CD14-positive monocyte (primary cell): Measurements from ENCODE around the gene CRADD. TPM values are rescaled to one million over a fixed set of nuclear protein-coding genes. Genes with fewer than 3 reads are reported as not detected.

ENCODE experiments used
- DNase-seq, 3 donors: peaks; one replicate each; pipeline ENCODE4 v3.0.0-alpha.2; 2011 to 2022
- H2AFZ ChIP-seq: 2 replicates; pipeline ENCODE4 v1.6.0; 2012; ENCODE audit warnings: mild to moderate bottlenecking, low read depth, low read length, inconsistent platforms; ENCODE audit not compliant: insufficient read depth, poor library complexity, severe bottlenecking
- H3K27ac ChIP-seq, 2 donors: 1 replicate in 1 of 2; 2 replicates in 1 of 2; pipeline ENCODE4 v1.5.1; 2012 to 2013; ENCODE audit warnings: low read length in 2 of 2, control low read depth in 1 of 2, inconsistent platforms in 1 of 2, low read depth in 1 of 2, mild to moderate bottlenecking in 1 of 2
- H3K27me3 ChIP-seq, 2 donors: one replicate each; pipeline versions ENCODE4 v1.6.0 to v1.6.1; 2011 to 2013; ENCODE audit warnings: low read length in 2 of 2; ENCODE audit not compliant: control insufficient read depth in 2 of 2, insufficient read depth in 2 of 2
- H3K36me3 ChIP-seq, 2 donors: replicated peaks in 1 of 2; 1 replicate in 1 of 2; 2 replicates in 1 of 2; pipeline versions ENCODE4 v1.5.1 to v1.6.1; 2012 to 2013; ENCODE audit warnings: low read length in 2 of 2, control low read depth in 1 of 2, inconsistent platforms in 1 of 2, mild to moderate bottlenecking in 1 of 2; ENCODE audit not compliant: insufficient read depth in 2 of 2, control insufficient read depth in 1 of 2
- H3K4me1 ChIP-seq, 2 donors: 1 replicate in 1 of 2; 2 replicates in 1 of 2; pipeline versions ENCODE4 v1.5.1 to v1.6.1; 2012 to 2013; ENCODE audit warnings: low read length in 2 of 2, control low read depth in 1 of 2, inconsistent platforms in 1 of 2, mild to moderate bottlenecking in 1 of 2, moderate library complexity in 1 of 2; ENCODE audit not compliant: insufficient read depth in 2 of 2, control insufficient read depth in 1 of 2
- H3K4me2 ChIP-seq: replicated peaks from 2 replicates; pipeline ENCODE3; 2012; ENCODE audit warnings: low read length, moderate library complexity, mild to moderate bottlenecking; ENCODE audit not compliant: poor library complexity, severe bottlenecking; ENCODE audit errors: extremely low read depth
- H3K4me3 ChIP-seq, 3 experiments: fragments of 200-600 bp in 1 of 3; sonication (generic) in 1 of 3; replicated peaks in 1 of 3; 1 replicate in 2 of 3; 2 replicates in 1 of 3; pipeline ENCODE4 v1.5.1; 2011 to 2013; ENCODE audit warnings: low read length in 3 of 3, mild to moderate bottlenecking in 3 of 3, control low read depth in 2 of 3, low read depth in 2 of 3, inconsistent platforms in 1 of 3, moderate library complexity in 1 of 3
- H3K79me2 ChIP-seq: 2 replicates; pipeline ENCODE4 v1.6.0; 2012; ENCODE audit warnings: mild to moderate bottlenecking, control low read depth, inconsistent platforms, low read length, moderate library complexity; ENCODE audit not compliant: insufficient read depth
- H3K9ac ChIP-seq: 2 replicates; pipeline ENCODE4 v1.6.0; 2017; ENCODE audit warnings: low read length, mild to moderate bottlenecking; ENCODE audit not compliant: insufficient read depth, poor library complexity, severe bottlenecking
- H3K9me3 ChIP-seq, 2 donors: replicated peaks in 1 of 2; 1 replicate in 1 of 2; 2 replicates in 1 of 2; pipeline versions ENCODE4 v1.5.1 to v1.6.1; 2012 to 2013; ENCODE audit warnings: low read length in 2 of 2, control low read depth in 1 of 2; ENCODE audit not compliant: control insufficient read depth in 1 of 2, insufficient read depth in 1 of 2
- H4K20me1 ChIP-seq: 2 replicates; pipeline ENCODE4 v1.6.0; 2012; ENCODE audit warnings: mild to moderate bottlenecking, low read length, control low read depth, moderate library complexity; ENCODE audit not compliant: insufficient read depth
- H3K27ac Mint-ChIP-seq, 7 donors: one replicate each; pipeline ENCODE4 v1.8.0; 2020; ENCODE audit warnings: mild to moderate bottlenecking in 7 of 7, mixed read lengths in 7 of 7, moderate library complexity in 6 of 7, inconsistent platforms in 2 of 7
- H3K27me3 Mint-ChIP-seq, 3 donors: one replicate each; pipeline ENCODE4 v1.8.0; 2021 to 2022; ENCODE audit warnings: low read depth in 3 of 3, mild to moderate bottlenecking in 3 of 3, mixed read lengths in 3 of 3, moderate library complexity in 3 of 3, inconsistent platforms in 1 of 3
- H3K36me3 Mint-ChIP-seq, 2 donors: one replicate each; pipeline ENCODE4 v1.8.0; 2020; ENCODE audit warnings: mixed read lengths in 2 of 2, inconsistent platforms in 1 of 2, mild to moderate bottlenecking in 1 of 2
- H3K4me1 Mint-ChIP-seq: one replicate; pipeline ENCODE4 v1.8.0; 2020; ENCODE audit warnings: mild to moderate bottlenecking, mixed read lengths
- H3K4me3 Mint-ChIP-seq, 2 donors: one replicate each; pipeline ENCODE4 v1.8.0; 2020; ENCODE audit warnings: mild to moderate bottlenecking in 2 of 2, mixed read lengths in 2 of 2, moderate library complexity in 1 of 2
- H3K9me3 Mint-ChIP-seq, 7 donors: one replicate each; pipeline ENCODE4 v1.8.0; 2020 to 2022; ENCODE audit warnings: mixed read lengths in 7 of 7, mild to moderate bottlenecking in 6 of 7, moderate library complexity in 6 of 7, inconsistent platforms in 2 of 7
- WGBS: methylation state at CpG from one replicate; pipeline ENCODE4 v1.1.5; 2013; ENCODE audit warnings: missing lambda C conversion rate; ENCODE audit not compliant: insufficient coverage; 5-methylcytosine and 5-hydroxymethylcytosine counted together
- intact Hi-C, 2 donors: fragments of 100-400 bp; cut with micrococcal nuclease; formaldehyde crosslinking; loops; one replicate each; pipeline versions ENCODE4 v1.15.0 to v1.15.1; 2023
- polyA plus RNA-seq, 3 donors: library from polyadenylated mRNA; depleted of rRNA in 1 of 3; unstranded in 2 of 3; stranded (reverse) in 1 of 3; fragments of 300-500 nt in 2 of 3; fragments of >200 nt in 1 of 3; fragmentation: Illumina TruSeq in 2 of 3; gene quantifications; 1 replicate in 2 of 3; 2 replicates in 1 of 3; pipeline ENCODE4 v1.2.3, GENCODE V29; 2012 to 2021
- TF ChIP-seq, protein P1 (sequence below): fragments of 200-600 bp; IDR thresholded peaks from one replicate; pipeline ENCODE4 v1.8.0; 2022; ENCODE audit warnings: antibody characterized with exemption, mild to moderate bottlenecking

The CRADD gene
- polyA plus RNA-seq, 3 donors: 5.6 to 12.2 (median 11.2) TPM

DNA sequence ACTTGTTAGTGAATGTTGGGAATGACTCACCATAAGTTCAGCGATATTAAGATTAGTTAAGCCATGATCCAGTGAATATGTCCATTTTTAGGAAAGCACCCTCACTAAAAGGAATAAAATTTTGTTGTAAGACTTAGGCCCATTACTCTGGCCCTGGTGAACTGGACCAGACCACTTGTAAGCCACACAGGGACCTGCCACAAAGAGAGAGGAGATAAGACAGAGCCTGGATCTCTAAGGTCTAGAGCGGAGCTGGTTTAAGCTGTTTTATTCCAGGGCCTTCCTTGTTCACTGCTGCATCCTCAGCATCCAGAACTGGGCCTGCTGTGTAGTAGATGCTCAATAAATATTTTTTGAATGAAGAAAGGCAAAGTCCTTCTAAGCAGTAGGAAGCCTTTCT, 79.1 kb downstream of the CRADD start:
- Mint-ChIP-seq H3K27ac (no peak overlapping the region), H3K9me3 (peaks cover 9 to 30% (median 18%) of the 10 kb centered on the region in 7 donors), H3K27me3 (peaks cover 0 to 2% (median 0%) of the 10 kb centered on the region in 3 donors), H3K36me3 (peaks cover 0 to 4% of the 10 kb centered on the region in 2 donors), H3K4me1 (peaks cover 15% of the 10 kb centered on the region), H3K4me3 (no peak overlapping the region)
- Histone ChIP-seq H3K9me3 (peaks cover 15 to 19% of the 10 kb centered on the region in 2 donors), H3K27me3 (no peaks in the 10 kb centered on the region), H3K4me2 (no peak overlapping the region), H3K9ac (no peak overlapping the region), H3K4me1 (peaks cover 12 to 14% of the 10 kb centered on the region in 2 donors), H3K79me2 (no peaks in the 10 kb centered on the region), H3K27ac (no peak overlapping the region), H3K4me3 (no peak overlapping the region), H2AFZ (no peak overlapping the region), H4K20me1 (no peaks in the 10 kb centered on the region), H3K36me3 (no peaks in the 10 kb centered on the region)
- intact Hi-C loops: no loop called here
- no CpG with 5 or more reads among the region's 2 CpGs for WGBS
- DNase-seq: no peak
- TF ChIP-seq, protein P1, sequence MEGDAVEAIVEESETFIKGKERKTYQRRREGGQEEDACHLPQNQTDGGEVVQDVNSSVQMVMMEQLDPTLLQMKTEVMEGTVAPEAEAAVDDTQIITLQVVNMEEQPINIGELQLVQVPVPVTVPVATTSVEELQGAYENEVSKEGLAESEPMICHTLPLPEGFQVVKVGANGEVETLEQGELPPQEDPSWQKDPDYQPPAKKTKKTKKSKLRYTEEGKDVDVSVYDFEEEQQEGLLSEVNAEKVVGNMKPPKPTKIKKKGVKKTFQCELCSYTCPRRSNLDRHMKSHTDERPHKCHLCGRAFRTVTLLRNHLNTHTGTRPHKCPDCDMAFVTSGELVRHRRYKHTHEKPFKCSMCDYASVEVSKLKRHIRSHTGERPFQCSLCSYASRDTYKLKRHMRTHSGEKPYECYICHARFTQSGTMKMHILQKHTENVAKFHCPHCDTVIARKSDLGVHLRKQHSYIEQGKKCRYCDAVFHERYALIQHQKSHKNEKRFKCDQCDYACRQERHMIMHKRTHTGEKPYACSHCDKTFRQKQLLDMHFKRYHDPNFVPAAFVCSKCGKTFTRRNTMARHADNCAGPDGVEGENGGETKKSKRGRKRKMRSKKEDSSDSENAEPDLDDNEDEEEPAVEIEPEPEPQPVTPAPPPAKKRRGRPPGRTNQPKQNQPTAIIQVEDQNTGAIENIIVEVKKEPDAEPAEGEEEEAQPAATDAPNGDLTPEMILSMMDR: no peak

DNA sequence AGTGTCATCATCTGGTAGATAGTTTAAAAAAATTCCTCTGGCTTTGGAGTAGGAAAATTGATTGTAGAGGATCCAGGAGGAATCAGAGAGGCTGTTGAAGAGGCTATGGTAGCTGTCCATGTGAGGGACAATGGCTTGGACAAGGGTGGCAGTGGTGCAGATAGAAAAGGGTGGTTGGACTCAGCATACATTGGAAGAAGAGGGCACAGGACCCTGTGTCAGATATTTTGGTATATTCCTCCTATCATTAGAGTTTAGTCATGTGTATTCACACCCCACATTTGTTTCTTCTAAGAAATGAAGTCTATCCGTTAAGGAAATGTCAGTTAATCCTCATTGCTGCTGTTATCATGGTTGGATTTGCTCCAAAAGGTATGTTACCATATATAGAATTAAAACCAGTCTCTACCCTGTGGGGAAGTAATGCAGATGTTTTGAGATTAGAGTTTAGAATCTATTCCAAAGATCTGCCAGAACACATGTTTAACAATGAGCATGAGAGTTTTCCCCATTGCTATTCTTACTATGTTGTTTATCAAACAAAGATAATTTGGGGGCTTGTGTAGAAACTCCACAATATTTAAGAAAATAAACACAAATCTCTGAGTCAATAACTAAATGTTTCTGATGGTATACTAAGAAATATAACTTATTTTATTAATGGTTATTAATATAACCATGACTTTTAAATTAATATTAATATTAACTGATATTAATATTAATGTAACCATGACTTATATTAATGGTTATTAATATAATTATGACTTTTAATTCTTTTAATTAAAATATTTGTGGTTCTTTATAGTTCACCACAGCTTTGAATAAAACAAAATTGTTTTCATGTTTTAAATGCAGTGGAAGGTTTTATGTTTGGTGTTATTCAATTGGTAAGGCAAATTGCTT, 80.9 kb downstream of the CRADD start:
- Histone ChIP-seq H4K20me1 (no peaks in the 10 kb centered on the region), H3K27ac (no peak overlapping the region), H3K9ac (no peak overlapping the region), H2AFZ (no peak overlapping the region), H3K79me2 (no peaks in the 10 kb centered on the region), H3K27me3 (no peaks in the 10 kb centered on the region), H3K9me3 (peaks cover 10 to 11% of the 10 kb centered on the region in 2 donors), H3K4me2 (no peak overlapping the region), H3K4me3 (no peak overlapping the region), H3K4me1 (peaks cover 12 to 16% of the 10 kb centered on the region in 2 donors), H3K36me3 (no peaks in the 10 kb centered on the region)
- peaks cover 0 to 2% of the 10 kb centered on the region in 2 donors for H3K36me3 Mint-ChIP-seq
- TF ChIP-seq, protein P1: no peak
- no peak overlapping the region for H3K4me3 Mint-ChIP-seq
- H3K9me3 Mint-ChIP-seq: peaks cover 7 to 19% (median 11%) of the 10 kb centered on the region in 7 donors
- intact Hi-C loops: no loop called here
- peaks cover 0 to 2% (median 0%) of the 10 kb centered on the region in 3 donors for H3K27me3 Mint-ChIP-seq
- no CpG with 5 or more reads among the region's 1 CpG for WGBS
- H3K4me1 Mint-ChIP-seq: peaks cover 20% of the 10 kb centered on the region
- peak overlapping the region in 1 of 7 donors; percentile 50 for H3K27ac Mint-ChIP-seq
- no peak for DNase-seq
